Neural crest cell (in vitro differentiated cells): ENCODE results near the gene ARL8A. TPM values are rescaled to one million over a fixed set of nuclear protein-coding genes. Genes with fewer than 3 reads are reported as not detected.
"Not testable (repeated sequence)": the region's sequence is repeated elsewhere in the genome, so short reads cannot be mapped to it uniquely, and the experiment has no call there.

Experiments used
- DNase-seq: peaks from one replicate; pipeline ENCODE4 v3.0.0; 2021; ENCODE audit warnings: low read depth, mixed read lengths, low spot score
- H3K27ac Mint-ChIP-seq: one replicate; pipeline ENCODE4 v1.8.0; 2021; ENCODE audit warnings: mild to moderate bottlenecking, mixed read lengths; ENCODE audit not compliant: unreplicated experiment
- H3K27me3 Mint-ChIP-seq: 2 replicates; pipeline ENCODE4 v1.8.0; 2021; ENCODE audit warnings: low read depth, mild to moderate bottlenecking, mixed read lengths
- H3K36me3 Mint-ChIP-seq: 2 replicates; pipeline ENCODE4 v1.8.0; 2021; ENCODE audit warnings: low read depth, mild to moderate bottlenecking, mixed read lengths
- H3K4me1 Mint-ChIP-seq: 2 replicates; pipeline ENCODE4 v1.8.0; 2021; ENCODE audit warnings: mixed read lengths
- H3K4me3 Mint-ChIP-seq: one replicate; pipeline ENCODE4 v1.8.0; 2021; ENCODE audit warnings: mild to moderate bottlenecking, mixed read lengths
- H3K9me3 Mint-ChIP-seq: 2 replicates; pipeline ENCODE4 v1.8.0; 2021; ENCODE audit warnings: mixed read lengths
- CTCF ChIP-seq: fragments of 200-600 bp; sonication (generic); conservative IDR thresholded peaks from 2 replicates; pipeline ENCODE4 v1.5.0; 2021; ENCODE audit warnings: antibody characterized with exemption, mild to moderate bottlenecking
- long read RNA-seq: library from polyadenylated mRNA; unstranded; transcript quantifications from one replicate; pipeline ENCODE4 v2.0.0, GENCODE V29; 2020
- total RNA-seq: library from RNA; stranded (reverse); gene quantifications from 2 replicates; pipeline ENCODE4 v1.2.1, GENCODE V29; 2021

ARL8A gene
- total RNA-seq, result 50.9 and 57.3 TPM in 2 replicates
- long read RNA-seq, partial matches to known transcripts, result 0 of 1 reads
- long read RNA-seq, other reads (novel, unspliced or antisense), result 1 of 1 reads

DNA sequence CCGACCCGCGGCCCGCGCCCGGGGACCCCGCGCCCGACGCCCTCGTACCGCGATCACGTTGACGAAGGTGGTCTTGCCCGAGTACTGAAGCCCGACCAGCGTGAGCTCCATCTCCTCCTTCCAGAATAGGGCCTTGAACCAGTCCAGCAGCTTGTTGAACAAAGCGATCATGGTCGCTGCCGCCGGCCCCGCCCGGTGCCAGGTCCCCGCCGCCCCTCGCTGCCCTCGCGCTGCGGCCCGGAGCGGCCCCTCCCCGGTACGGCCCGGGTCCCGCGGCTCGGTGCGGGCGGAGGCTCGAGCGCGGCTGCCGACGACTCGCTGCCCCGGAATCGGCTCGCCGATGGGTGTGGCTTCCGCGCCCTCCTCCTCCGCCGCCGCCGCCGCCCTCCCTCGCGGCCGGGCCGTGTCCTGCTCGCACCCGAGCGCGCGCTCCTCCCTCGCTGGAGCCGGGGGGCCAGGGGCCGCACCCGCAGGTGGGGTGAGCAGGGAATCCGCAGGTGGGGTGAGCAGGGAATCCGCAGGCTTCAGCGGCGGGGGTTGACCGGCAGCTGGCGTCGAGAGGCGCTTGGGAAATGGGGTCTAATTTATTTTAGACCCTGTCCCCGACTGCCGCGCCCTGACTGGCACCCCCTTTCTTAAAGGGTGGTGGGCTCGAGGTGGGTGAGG lies at the start of gene ARL8A:
Gene ARL8A, minus strand, starts transcription at position 336 of the 666 bp plus-strand sequence. Its CDS starts 165 bp downstream, at position 171.
- TF ChIP-seq CTCF, result no peak
- DNase-seq, result peak; percentile 43
- Mint-ChIP-seq H3K4me1 (peaks cover 25% of the 10 kb centered on the region), H3K36me3 (no peaks in the 10 kb centered on the region), H3K9me3 (no peaks in the 10 kb centered on the region), H3K4me3 (peak within 1 kb of the TSS; percentile 96), H3K27ac (peak within 1 kb of the TSS; percentile 28), H3K27me3 (peaks cover 6% of the 10 kb centered on the region)

GRCh38 chr1:202194328-202194648 lies 49.8 kb upstream of the ARL8A start:
- H3K4me1 Mint-ChIP-seq, result peaks cover 14% of the 10 kb centered on the region
- H3K9me3 Mint-ChIP-seq, result no peaks in the 10 kb centered on the region
- no peak for DNase-seq
- H3K36me3 Mint-ChIP-seq, result no peaks in the 10 kb centered on the region
- TF ChIP-seq CTCF, result no peak
- no peak overlapping the region for H3K27ac Mint-ChIP-seq
- H3K4me3 Mint-ChIP-seq, result no peak overlapping the region
- H3K27me3 Mint-ChIP-seq, result peaks cover 59% of the 10 kb centered on the region

GRCh38 chr1:202193614-202194327 lies 49.2 kb upstream of the ARL8A start, which contains the start of gene LGR6:
TSS of gene LGR6 (plus strand) at chr1:202193799. CDS start at chr1:202193990, 191 bp downstream.
- Mint-ChIP-seq H3K27ac (no peak within 1 kb of the TSS), H3K36me3 (no peaks in the 10 kb centered on the region)
- no peak for DNase-seq

DNA sequence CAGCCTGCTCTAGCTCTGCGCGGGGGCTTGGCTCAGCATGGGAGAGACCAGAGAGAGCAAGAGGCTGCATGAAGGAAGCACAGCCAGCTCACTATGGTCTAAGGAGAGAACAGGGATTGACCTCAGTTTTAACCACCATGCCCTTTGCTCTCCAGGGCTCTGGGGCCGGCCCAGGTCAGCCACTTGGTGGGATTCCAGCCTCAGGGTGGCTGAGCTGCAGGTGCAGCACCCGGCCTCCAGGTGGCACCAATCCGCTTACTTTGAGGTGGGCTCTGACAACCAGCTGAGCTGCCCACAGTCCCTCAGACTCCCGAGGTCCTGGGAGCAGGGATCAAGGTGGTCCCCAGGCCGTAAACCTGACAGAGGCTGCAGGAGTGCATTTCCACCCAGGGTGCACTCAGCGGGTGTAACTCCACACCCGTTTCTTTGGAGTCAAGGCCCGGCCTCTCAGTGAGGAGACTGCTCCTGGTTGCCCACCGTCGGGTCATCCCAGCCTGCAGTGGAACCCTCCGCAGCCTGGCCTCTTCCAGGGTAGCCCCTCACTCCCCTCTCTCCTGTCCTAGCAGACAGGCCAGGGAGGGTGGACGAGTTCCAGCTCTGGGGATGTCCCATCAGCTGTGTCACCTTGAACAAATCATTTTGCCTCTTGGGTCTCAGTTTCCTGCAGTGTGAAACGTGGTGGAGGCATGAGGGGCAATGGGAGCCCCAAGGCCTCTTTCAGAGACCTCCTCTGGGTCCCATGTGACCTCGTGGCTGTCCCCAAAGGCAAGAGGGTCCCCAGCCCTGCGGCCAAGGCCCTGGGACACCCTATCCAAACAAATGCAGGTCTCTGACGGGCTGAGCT lies 48.5 kb upstream of the ARL8A start:
- Mint-ChIP-seq H3K4me1 (peaks cover 10% of the 10 kb centered on the region), H3K27me3 (peaks cover 54% of the 10 kb centered on the region), H3K36me3 (no peaks in the 10 kb centered on the region), H3K4me3 (no peak overlapping the region), H3K9me3 (no peaks in the 10 kb centered on the region), H3K27ac (no peak overlapping the region)
- peak; percentile 80 for DNase-seq
- TF ChIP-seq CTCF, result peak; percentile 86

More at GRCh38 chr1:202193614-202194327, 49.2 kb upstream of the ARL8A start, which contains the start of gene LGR6:
- no peaks in the 10 kb centered on the region for H3K9me3 Mint-ChIP-seq
- peak within 1 kb of the TSS; percentile 63 for H3K4me3 Mint-ChIP-seq
- peaks cover 59% of the 10 kb centered on the region for H3K27me3 Mint-ChIP-seq
- peak; percentile 40 for TF ChIP-seq CTCF
- H3K4me1 Mint-ChIP-seq, result peaks cover 14% of the 10 kb centered on the region

- H3K27me3 Mint-ChIP-seq, result peaks cover 40% of the 10 kb centered on the region
- H3K4me3 Mint-ChIP-seq, H3K9me3 Mint-ChIP-seq, H3K4me1 Mint-ChIP-seq, DNase-seq, H3K36me3 Mint-ChIP-seq, H3K27ac Mint-ChIP-seq: not testable (repeated sequence)
These were observed 46.9 kb upstream of the ARL8A start for GRCh38 chr1:202191391-202191790.
